Stomach (tissue), 9 donors: Measurements from ENCODE around the gene GALNT13. TPM values are rescaled to one million over a fixed set of nuclear protein-coding genes. Genes with fewer than 3 reads are reported as not detected.

ENCODE experiments used
- DNase-seq, 2 donors: peaks; one replicate each; pipeline versions ENCODE4 v3.0.0 to v3.0.0-alpha.2; 2013 to 2019
- H3K27ac ChIP-seq, 5 donors: fragments of 200-600 bp in 4 of 5; sonication (generic) in 4 of 5; one replicate each; pipeline ENCODE4 v1.5.1; 2013 to 2019; ENCODE audit warnings: mild to moderate bottlenecking in 1 of 5, moderate library complexity in 1 of 5
- H3K27me3 ChIP-seq, 3 donors: fragments of 200-600 bp; sonication (generic); one replicate each; pipeline ENCODE4 v1.5.1; 2017 to 2019; ENCODE audit warnings: mixed run types in 1 of 3
- H3K36me3 ChIP-seq, 4 donors: fragments of 200-600 bp; sonication (generic); 1 replicate in 3 of 4; 2 replicates in 1 of 4; pipeline ENCODE4 v1.5.1; 2016 to 2019
- H3K4me1 ChIP-seq, 4 donors: fragments of 200-600 bp; sonication (generic); one replicate each; pipeline ENCODE4 v1.5.1; 2016 to 2019
- H3K4me3 ChIP-seq, 4 donors: fragments of 200-600 bp; sonication (generic) in 3 of 4; one replicate each; pipeline ENCODE4 v1.5.1; 2016 to 2019; ENCODE audit warnings: mild to moderate bottlenecking in 1 of 4
- H3K9me3 ChIP-seq, 4 donors: fragments of 200-600 bp; sonication (generic); one replicate each; pipeline ENCODE4 v1.5.1; 2016 to 2019
- CTCF ChIP-seq, 7 experiments: fragments of 450-650 bp in 4 of 7; fragments of 200-600 bp in 3 of 7; sonication (generic) in 3 of 7; IDR thresholded peaks; one replicate each; pipeline ENCODE4 v1.5.1; 2016 to 2019; ENCODE audit warnings: antibody characterized with exemption in 7 of 7, control low read depth in 2 of 7, mild to moderate bottlenecking in 1 of 7
- EP300 ChIP-seq: sonication (generic); formaldehyde crosslinking; IDR thresholded peaks from one replicate; pipeline ENCODE4 v1.6.1; 2017; ENCODE audit warnings: antibody characterized with exemption
- POLR2A ChIP-seq, 4 donors: fragments of 450-650 bp; IDR thresholded peaks; one replicate each; pipeline ENCODE4 v1.6.1; 2016; ENCODE audit warnings: antibody characterized with exemption in 4 of 4, control low read depth in 2 of 4, mild to moderate bottlenecking in 1 of 4, moderate library complexity in 1 of 4
- POLR2AphosphoS5 ChIP-seq, 3 donors: sonication (generic); formaldehyde crosslinking; IDR thresholded peaks; one replicate each; pipeline ENCODE4 v1.6.1; 2016; ENCODE audit warnings: antibody characterized with exemption in 3 of 3
- WGBS, 5 donors: extraction: QIAGEN DNeasy Blood & Tissue Kit in 3 of 5; methylation state at CpG; one replicate each; pipeline versions ENCODE4 v1.1.5 to v1.1.7; 2013 to 2018; 5-methylcytosine and 5-hydroxymethylcytosine counted together
- intact Hi-C: fragments of 100-400 bp; cut with DNase I; formaldehyde crosslinking; loops from one replicate; pipeline ENCODE4 v1.15.1; 2023; ENCODE audit warnings: low total_unique reads
- polyA plus RNA-seq, 3 donors: library from polyadenylated mRNA; stranded (reverse); fragments of 200-250 nt; gene quantifications; one replicate each; pipeline ENCODE4 v1.2.3, GENCODE V29; 2013
- total RNA-seq, 5 donors: library from RNA; depleted of rRNA; stranded (reverse); fragments of >200 nt; gene quantifications; one replicate each; pipeline versions ENCODE4 v1.1.0 to v1.2.3, GENCODE V29; 2014 to 2016
- donor health status: healthy with polysubstance abuse.
- donor health status: Bipolar disorder and iron deficiency.
- donor health status: healthy.

The GALNT13 gene
- total and polyA plus RNA-seq, 8 donors, result 0.15 to 6.2 (median 0.72) TPM; not detected in 3

- no peaks in the 10 kb centered on the region for H3K4me1 ChIP-seq
- peaks cover 0 to 14% (median 9%) of the 10 kb centered on the region in 4 donors for H3K9me3 ChIP-seq
- H3K36me3 ChIP-seq, result no peaks in the 10 kb centered on the region
- intact Hi-C loops, result no loop called here
- DNase-seq, result no peak
- no peak overlapping the region for H3K4me3 ChIP-seq
- H3K27me3 ChIP-seq, result no peaks in the 10 kb centered on the region
- TF ChIP-seq POLR2AphosphoS5 (IDR thresholded peaks at IDR 0.05) (no peak), CTCF (IDR thresholded peaks at IDR 0.05) (no peak), POLR2A (IDR thresholded peaks at IDR 0.05) (no peak), EP300 (no peak)
- 28 to 52% (median 46%) methylated on average over 1 of the region's 1 CpG for WGBS, 5 donors
- no peak overlapping the region for H3K27ac ChIP-seq
These were observed 91.5 kb downstream of the GALNT13 start for GRCh38 chr2:153963256-153963655.

- H3K4me3 ChIP-seq, result no peak overlapping the region
- 44 to 72% (median 62%) methylated on average over 5 of the region's 5 CpGs for WGBS, 5 donors
- H3K36me3 ChIP-seq, result no peaks in the 10 kb centered on the region
- H3K4me1 ChIP-seq, result no peaks in the 10 kb centered on the region
- DNase-seq, result no peak
- H3K9me3 ChIP-seq, result peaks cover 0 to 8% (median 0%) of the 10 kb centered on the region in 4 donors
- TF ChIP-seq EP300, result no peak
- no peak for TF ChIP-seq CTCF (IDR thresholded peaks at IDR 0.05)
- no peak for TF ChIP-seq POLR2AphosphoS5 (IDR thresholded peaks at IDR 0.05)
- TF ChIP-seq POLR2A (IDR thresholded peaks at IDR 0.05), result no peak
- no peaks in the 10 kb centered on the region for H3K27me3 ChIP-seq
- intact Hi-C loops, result no loop called here
- H3K27ac ChIP-seq, result no peak overlapping the region
These were observed 95.7 kb downstream of the GALNT13 start for GRCh38 chr2:153967248-153967973.

- Histone ChIP-seq H3K9me3 (peaks cover 0 to 8% (median 0%) of the 10 kb centered on the region in 4 donors), H3K4me1 (no peaks in the 10 kb centered on the region), H3K36me3 (no peaks in the 10 kb centered on the region), H3K27me3 (no peaks in the 10 kb centered on the region), H3K4me3 (no peak overlapping the region), H3K27ac (no peak overlapping the region)
- WGBS, 5 donors, result 50 to 72% (median 66%) methylated on average over 2 of the region's 2 CpGs
- DNase-seq, result no peak
- no peak for TF ChIP-seq POLR2A (IDR thresholded peaks at IDR 0.05)
- no peak for TF ChIP-seq EP300
- TF ChIP-seq POLR2AphosphoS5 (IDR thresholded peaks at IDR 0.05), result no peak
- TF ChIP-seq CTCF (IDR thresholded peaks at IDR 0.05), result no peak
- intact Hi-C loops, result no loop called here
These were observed 99.5 kb downstream of the GALNT13 start for GRCh38 chr2:153971250-153971649.

GRCh38 chr2:153971855-153972254 is 100.1 kb downstream of the GALNT13 start:
- TF ChIP-seq CTCF (IDR thresholded peaks at IDR 0.05) (no peak), EP300 (no peak), POLR2A (IDR thresholded peaks at IDR 0.05) (no peak), POLR2AphosphoS5 (IDR thresholded peaks at IDR 0.05) (no peak)
- Histone ChIP-seq H3K4me3 (no peak overlapping the region), H3K4me1 (no peaks in the 10 kb centered on the region), H3K27ac (no peak overlapping the region), H3K9me3 (peaks cover 0 to 8% (median 0%) of the 10 kb centered on the region in 4 donors), H3K36me3 (no peaks in the 10 kb centered on the region), H3K27me3 (no peaks in the 10 kb centered on the region)
- intact Hi-C loops, result no loop called here
- DNase-seq, result no peak
- 37 to 62% (median 49%) methylated on average over 1 of the region's 1 CpG for WGBS, 5 donors
